Panc1 (cell line): ENCODE results near the gene PTGES. TPM values are rescaled to one million over a fixed set of nuclear protein-coding genes. Genes with fewer than 3 reads are reported as not detected.

ENCODE experiments used
- ATAC-seq: fragments of 200-7000 bp; cut with Tn5 transposase; 2 replicates; pipeline ENCODE4 v1.9.1; 2020; ENCODE audit warnings: mild to moderate bottlenecking, moderate library complexity
- BruUV-seq: library from RNA; stranded (reverse); fragments of 400-500 nt; replicated peaks from 2 replicates; lab custom pipeline; 2021; lab: Mats Ljungman, UMichigan
- CTCF ChIA-PET: fragments of 300-600 bp; sonication (Branson Sonifier 250); formaldehyde crosslinking; loops from one replicate; lab custom pipeline; 2022; ENCODE audit warnings: antibody characterized with exemption; lab: Charles Lee
- POLR2A ChIA-PET: fragments of 300-600 bp; sonication (Branson Sonifier 250); formaldehyde crosslinking; loops from one replicate; lab custom pipeline; 2022; ENCODE audit warnings: antibody characterized with exemption; lab: Charles Lee
- DNase-seq: peaks from one replicate; pipeline ENCODE4 v3.0.0-alpha.2; 2010; ENCODE audit warnings: low read depth, low spot score
- H3K27ac ChIP-seq: 2 replicates; pipeline ENCODE4 v1.5.1; 2011; ENCODE audit warnings: mild to moderate bottlenecking, low read length, inconsistent platforms
- H3K27me3 ChIP-seq: fragments of 200-500 bp; sonication (Bioruptor generic); 2 replicates; pipeline ENCODE4 v1.6.0; 2014; ENCODE audit warnings: low read length, inconsistent platforms; ENCODE audit not compliant: control insufficient read depth, insufficient read depth
- H3K36me3 ChIP-seq: fragments of 200-500 bp; sonication (Bioruptor generic); 2 replicates; pipeline ENCODE4 v1.5.1; 2014; ENCODE audit warnings: inconsistent platforms, mild to moderate bottlenecking, low read length, moderate library complexity; ENCODE audit not compliant: control insufficient read depth, insufficient read depth
- H3K4me1 ChIP-seq: 2 replicates; pipeline ENCODE4 v1.5.1; 2011; ENCODE audit warnings: inconsistent platforms, mild to moderate bottlenecking, low read length, moderate library complexity; ENCODE audit not compliant: control insufficient read depth, insufficient read depth
- H3K4me3 ChIP-seq, 2 experiments: 2 replicates each; pipeline ENCODE4 v1.5.1; 2011 to 2012; ENCODE audit warnings: low read depth in 2 of 2, low read length in 2 of 2, mild to moderate bottlenecking in 2 of 2, inconsistent platforms in 1 of 2, moderate library complexity in 1 of 2
- H3K9me3 ChIP-seq: fragments of 200-500 bp; sonication (Bioruptor generic); 2 replicates; pipeline ENCODE4 v1.5.1; 2014; ENCODE audit warnings: low read depth, mild to moderate bottlenecking, inconsistent platforms, low read length, moderate library complexity; ENCODE audit not compliant: control insufficient read depth, insufficient read depth
- CTCF ChIP-seq: fragments of 450-650 bp; IDR thresholded peaks from 2 replicates; pipeline ENCODE4 v1.5.1; 2017; ENCODE audit warnings: mild to moderate bottlenecking
- POLR2AphosphoS5 ChIP-seq: IDR thresholded peaks from 2 replicates; pipeline ENCODE4 v1.6.1; 2012; ENCODE audit warnings: mild to moderate bottlenecking, low read depth, low read length, moderate library complexity
- REST ChIP-seq, 2 experiments: IDR thresholded peaks; 2 replicates each; pipeline ENCODE4 v1.6.1; 2011 to 2012; ENCODE audit warnings: low read depth in 2 of 2, control low read depth in 1 of 2, low read length in 1 of 2, mild to moderate bottlenecking in 1 of 2, moderate library complexity in 1 of 2; ENCODE audit not compliant: insufficient read depth in 1 of 2
- SIN3A ChIP-seq: IDR thresholded peaks from 2 replicates; pipeline ENCODE4 v1.6.1; 2012; ENCODE audit warnings: low read depth, mild to moderate bottlenecking, low read length, moderate library complexity, borderline replicate concordance; ENCODE audit not compliant: insufficient read depth
- TCF7L2 ChIP-seq: IDR thresholded peaks from 2 replicates; pipeline ENCODE4 v1.6.1; 2011; ENCODE audit warnings: mild to moderate bottlenecking, low read depth, low read length, inconsistent platforms
- in situ Hi-C: cut with HindIII; loops from 2 replicates; pipeline ENCODE4 v1.10.0; 2016; ENCODE audit warnings: low sequenced_read_pairs, low pct_unique_long_range_greater_than_20kb
- intact Hi-C: fragments of 100-400 bp; cut with micrococcal nuclease; formaldehyde crosslinking; loops from one replicate; pipeline ENCODE4 v1.10.0; 2022; ENCODE audit not compliant: unreplicated experiment
- total RNA-seq: library from RNA; stranded (reverse); gene quantifications from one replicate; pipeline ENCODE4 v1.2.1, GENCODE V29; 2021; ENCODE audit not compliant: unreplicated experiment

PTGES gene
- total RNA-seq, 1 experiment from 2014 or later, result 1.1 TPM

GRCh38 chr9:129702589-129703520 lies 50.0 kb downstream of the PTGES start:
- no peak for TF ChIP-seq SIN3A
- Histone ChIP-seq H3K36me3 (no peaks in the 10 kb centered on the region), H3K27me3 (no peaks in the 10 kb centered on the region), H3K9me3 (no peaks in the 10 kb centered on the region), H3K4me3 (no peak overlapping the region), H3K27ac (no peak overlapping the region), H3K4me1 (no peaks in the 10 kb centered on the region)
- ChIA-PET CTCF (no interaction called here), POLR2A (no interaction called here)
- intact Hi-C loops (no loop called here), in situ Hi-C loops (no loop called here)
- BruUV-seq, result no TSS peak
- no peak for ATAC-seq
- no peak for DNase-seq

- BruUV-seq, result no TSS peak
These were observed 51.3 kb downstream of the PTGES start for GRCh38 chr9:129701549-129701948.

More at GRCh38 chr9:129701549-129701948, 51.3 kb downstream of the PTGES start:
- no peak for TF ChIP-seq CTCF
- TF ChIP-seq REST (IDR thresholded peaks at IDR 0.05; ENCODE audit: insufficient read depth in 1 of 2, low read depth in 2 of 2, low read length in 1 of 2), result no peak
- TF ChIP-seq POLR2AphosphoS5, result no peak
- TF ChIP-seq TCF7L2, result no peak
- TF ChIP-seq SIN3A, result no peak
- intact Hi-C loops, result no loop called here
- DNase-seq (no peak), ATAC-seq (no peak)
- Histone ChIP-seq H3K27ac (no peak overlapping the region), H3K27me3 (no peaks in the 10 kb centered on the region), H3K9me3 (no peaks in the 10 kb centered on the region), H3K4me3 (no peak overlapping the region), H3K36me3 (no peaks in the 10 kb centered on the region), H3K4me1 (no peaks in the 10 kb centered on the region)
- in situ Hi-C loops, result no loop called here
- POLR2A ChIA-PET, result no interaction called here
- CTCF ChIA-PET, result interaction anchor here (0.6 kb wide), 1 partner anchor 106 kb away, joined by 7 read pairs; no protein-coding TSS in a partner anchor
